Urothelium cell line (cell line): ENCODE data around the gene SYT2.
"Not testable (repeated sequence)": the region's sequence is repeated elsewhere in the genome, so short reads cannot be mapped to it uniquely, and the experiment has no call there.

Source experiments
- DNase-seq: peaks from one replicate; pipeline ENCODE4 v3.0.0; 2011; ENCODE audit warnings: low spot score, mixed read lengths
- FAIRE-seq: peaks from 2 replicates; lab custom pipeline; 2011; peaks lifted over from hg19 to GRCh38; lab: Jason Lieb, UNC

SYT2 gene

DNA sequence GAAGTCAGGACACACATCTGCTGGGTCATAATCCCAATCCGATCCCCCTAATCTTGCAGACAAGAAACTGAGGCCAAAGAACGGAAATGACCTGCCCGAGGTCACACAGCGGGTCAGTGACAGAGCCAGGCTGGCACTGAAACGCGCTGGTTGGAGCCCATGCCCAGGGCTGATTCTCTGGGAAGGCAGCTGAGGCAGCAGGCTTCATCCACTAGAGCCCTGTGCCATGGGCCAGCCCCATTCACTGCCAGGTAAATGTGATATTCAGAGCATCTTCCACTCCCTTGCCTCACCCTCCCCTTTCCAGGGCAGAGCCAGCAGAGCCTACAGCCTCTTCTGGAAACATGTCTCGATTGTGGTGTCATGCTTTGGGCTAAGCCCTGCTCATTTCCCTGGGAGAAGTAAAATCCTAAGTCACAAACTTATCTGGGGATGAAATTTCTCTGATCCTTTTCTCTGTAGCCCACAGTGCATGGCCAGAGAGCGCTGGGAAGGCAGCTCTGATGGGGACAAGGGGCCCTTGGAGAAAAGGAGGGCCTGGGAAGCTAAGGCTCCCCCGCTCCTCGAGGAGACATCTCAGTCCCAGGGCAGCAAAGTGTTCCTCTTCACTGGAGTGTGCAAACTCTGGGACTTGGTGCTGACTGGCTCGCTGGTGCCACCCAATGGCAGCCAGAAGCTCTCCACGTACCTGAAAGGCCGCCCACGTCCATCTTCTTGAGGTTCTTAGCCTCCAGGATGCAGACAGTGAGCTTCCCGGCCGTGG, 110.4 kb downstream of the SYT2 start:
- peak; percentile 80 for DNase-seq
- peak; percentile 42 for FAIRE-seq

DNA sequence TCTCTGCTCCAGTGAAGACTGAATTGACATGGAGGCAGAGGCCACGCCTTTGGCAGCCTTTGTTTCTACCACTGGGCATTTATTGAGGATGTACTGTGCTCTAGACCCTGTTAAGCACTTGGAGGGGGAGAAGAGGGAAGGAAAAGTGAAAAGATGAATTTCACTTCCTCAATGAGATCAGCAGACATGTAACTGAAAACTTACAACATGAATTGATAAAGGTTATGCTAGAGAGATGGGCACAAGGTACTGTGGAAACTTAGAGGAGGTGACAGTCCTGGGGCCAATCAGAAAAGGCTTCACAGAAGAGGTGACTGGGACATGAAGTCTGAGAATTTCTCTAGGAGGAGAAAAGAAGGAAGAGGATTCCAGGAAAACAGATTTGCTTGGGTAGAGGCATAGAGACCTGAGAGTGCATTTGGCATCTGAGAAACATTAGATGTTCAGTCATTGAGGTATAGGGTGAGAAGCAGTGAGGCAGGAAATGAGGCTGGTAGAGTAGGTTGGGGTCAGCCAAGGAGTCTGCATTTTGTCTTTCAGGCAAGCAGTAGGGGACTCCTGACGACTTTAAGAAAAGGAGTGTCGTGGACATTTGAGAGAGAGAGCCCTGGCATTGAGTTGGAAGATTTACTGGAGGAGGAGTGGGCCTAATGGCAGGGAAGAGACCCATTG, 113.0 kb downstream of the SYT2 start:
- FAIRE-seq (no peak), DNase-seq (no peak)

DNA sequence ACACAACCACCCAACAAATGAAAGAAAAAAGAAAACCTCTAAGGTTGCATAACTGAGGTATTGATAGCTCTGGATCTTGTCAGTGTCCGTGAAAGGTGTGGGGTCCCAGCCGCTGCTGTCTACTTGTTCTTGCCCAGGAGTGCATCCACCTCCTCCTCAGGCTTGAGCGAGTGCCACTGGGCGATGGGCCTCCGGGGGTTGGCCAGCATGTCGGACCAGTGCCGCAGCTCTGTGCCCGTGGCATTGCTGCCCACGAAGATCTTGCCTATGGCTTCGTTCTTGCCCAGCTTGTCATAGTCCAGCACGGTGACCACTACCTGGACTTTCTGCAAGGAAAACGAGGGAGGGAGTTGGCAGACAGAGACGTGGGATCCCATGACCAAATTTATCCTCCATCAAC, 113.6 kb downstream of the SYT2 start:
- no peak for FAIRE-seq
- no peak for DNase-seq

DNA sequence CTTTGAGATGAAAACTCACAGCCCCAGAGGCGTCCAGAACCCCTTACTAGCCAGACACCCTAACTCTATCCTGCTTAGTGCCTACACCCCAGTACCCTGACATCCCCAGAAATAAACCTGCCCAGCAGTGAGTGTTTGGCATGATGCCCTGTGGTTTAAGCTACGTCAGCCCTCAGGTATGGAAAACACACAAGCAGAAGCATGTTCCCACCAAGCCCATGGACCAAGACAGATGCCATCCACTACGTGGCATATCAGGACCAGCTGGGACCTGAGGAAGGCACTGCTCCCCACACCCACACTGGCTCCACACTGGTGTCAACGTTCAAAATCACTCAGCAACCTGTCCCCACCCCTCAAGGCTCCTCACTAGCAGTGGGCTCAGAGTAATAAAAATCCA, 116.4 kb downstream of the SYT2 start:
- FAIRE-seq, result peak; percentile 90
- peak; percentile 75 for DNase-seq

DNA sequence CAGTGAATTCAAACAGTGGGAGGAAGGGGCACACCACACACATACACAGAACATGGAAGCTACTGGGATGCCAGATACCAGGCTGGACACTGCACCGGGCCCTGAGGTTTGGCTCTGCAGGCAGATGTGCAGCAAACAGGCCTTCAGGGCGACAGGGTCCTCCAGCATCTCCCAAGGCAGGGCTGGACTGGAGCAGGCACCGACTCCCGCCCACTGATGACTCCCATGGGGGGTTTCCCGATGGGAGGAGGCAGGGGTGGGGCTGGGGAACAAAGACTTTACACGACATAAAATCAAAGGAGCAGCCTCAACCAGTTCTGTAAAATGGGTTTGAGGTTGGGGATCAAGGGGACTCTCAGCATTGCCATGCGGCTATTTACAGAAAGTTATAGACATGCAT, 118.1 kb downstream of the SYT2 start:
- DNase-seq (no peak), FAIRE-seq (no peak)

DNA sequence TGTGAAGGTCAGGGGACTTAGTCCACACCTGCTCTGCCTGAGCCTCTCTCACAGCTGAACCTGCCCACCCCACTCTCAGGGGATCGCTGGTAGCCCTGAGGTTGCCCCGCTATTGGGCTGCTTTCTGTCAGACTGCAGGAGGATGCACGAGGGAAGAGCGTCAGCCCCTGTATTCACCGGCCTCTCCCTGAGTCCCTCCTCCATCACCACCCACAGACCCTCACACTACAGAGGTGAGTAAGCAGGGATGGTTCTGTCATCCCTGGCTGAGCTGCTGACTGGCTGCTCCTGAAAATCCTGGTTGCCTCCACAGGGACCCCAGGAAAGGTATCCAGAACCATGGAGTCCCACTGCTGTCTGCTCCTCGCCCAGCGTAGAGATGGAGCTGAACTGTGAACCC, 118.7 kb downstream of the SYT2 start:
- no peak for FAIRE-seq
- no peak for DNase-seq

DNA sequence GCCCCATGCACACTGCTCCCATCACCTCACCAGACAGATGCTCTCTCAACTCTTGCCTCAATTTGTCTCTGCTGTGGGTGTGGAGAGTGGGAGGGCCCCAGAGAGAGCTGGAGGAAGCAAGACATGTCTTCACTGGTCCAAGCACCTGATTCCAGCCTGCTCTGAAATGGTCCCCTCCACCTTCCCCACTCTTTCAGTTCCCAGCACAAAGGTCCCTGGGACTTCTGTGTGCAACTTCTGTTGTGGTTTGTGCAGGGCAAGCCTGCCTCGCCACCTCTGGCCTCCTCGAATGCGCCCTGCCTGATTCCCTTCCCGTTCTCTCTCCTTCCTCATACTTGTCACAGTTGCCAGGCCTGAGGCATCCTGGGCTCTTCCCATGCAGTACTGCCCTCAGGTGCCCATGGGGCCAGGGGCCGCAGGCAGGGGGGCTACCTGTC, 119.3 kb downstream of the SYT2 start:
- DNase-seq (no peak), FAIRE-seq (no peak)

DNA sequence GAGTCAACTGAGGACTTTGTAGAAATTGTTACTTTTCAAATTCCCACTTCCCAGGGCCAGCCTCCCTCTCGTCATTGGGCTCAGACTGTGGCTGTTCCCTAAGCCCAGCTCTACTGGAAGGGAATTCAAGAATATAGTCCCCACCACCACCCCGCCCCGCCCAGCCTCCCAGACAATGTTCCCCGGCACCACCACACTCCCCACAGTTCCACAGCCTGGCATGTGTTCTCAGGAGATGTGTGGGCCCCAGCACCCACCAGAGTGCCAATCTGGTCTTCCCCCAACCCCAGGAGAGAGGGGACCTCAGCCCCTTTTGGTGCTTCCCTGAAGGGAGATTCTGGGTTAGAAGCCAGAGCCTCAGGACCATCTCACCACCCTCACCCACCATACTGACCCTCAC, 120.1 kb downstream of the SYT2 start:
- DNase-seq (no peak), FAIRE-seq (no peak)

DNA sequence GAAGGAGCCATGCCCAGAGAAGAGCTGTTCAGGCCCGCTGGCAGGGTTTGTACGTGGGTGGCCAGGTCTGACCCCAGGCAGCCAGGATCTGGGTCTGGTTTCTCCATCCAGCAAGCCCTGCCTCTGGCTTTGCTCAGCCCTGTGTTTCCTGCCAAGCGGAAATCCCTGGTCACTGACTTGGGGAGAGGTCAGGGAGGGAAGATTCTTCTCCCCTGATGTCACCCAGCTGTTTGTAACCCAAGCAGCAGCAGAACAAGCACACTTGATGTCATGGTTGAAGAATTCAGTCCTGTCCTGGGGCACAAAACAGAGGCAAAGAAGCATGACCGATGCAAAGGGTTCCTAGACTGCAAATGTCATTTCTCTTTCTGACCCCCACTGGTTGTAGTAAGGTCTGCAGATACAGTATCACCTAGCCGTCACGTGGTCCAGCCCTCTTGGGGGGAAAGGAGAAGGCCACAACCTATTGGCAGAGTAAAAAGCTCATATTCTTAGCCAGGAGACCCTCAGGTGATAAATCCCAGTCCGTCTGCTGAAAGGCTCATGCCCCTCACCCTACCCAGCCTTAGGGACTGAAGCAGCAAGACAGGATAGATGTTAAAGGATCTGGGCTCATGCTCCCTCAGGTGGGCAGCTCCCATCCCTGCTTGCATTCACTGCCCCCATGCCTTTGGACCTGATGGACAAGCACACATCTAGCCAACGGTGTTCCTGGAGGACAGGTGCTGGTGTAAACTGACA, 120.9 kb downstream of the SYT2 start:
- peak; percentile 58 for FAIRE-seq
- peak; percentile 93 for DNase-seq

DNA sequence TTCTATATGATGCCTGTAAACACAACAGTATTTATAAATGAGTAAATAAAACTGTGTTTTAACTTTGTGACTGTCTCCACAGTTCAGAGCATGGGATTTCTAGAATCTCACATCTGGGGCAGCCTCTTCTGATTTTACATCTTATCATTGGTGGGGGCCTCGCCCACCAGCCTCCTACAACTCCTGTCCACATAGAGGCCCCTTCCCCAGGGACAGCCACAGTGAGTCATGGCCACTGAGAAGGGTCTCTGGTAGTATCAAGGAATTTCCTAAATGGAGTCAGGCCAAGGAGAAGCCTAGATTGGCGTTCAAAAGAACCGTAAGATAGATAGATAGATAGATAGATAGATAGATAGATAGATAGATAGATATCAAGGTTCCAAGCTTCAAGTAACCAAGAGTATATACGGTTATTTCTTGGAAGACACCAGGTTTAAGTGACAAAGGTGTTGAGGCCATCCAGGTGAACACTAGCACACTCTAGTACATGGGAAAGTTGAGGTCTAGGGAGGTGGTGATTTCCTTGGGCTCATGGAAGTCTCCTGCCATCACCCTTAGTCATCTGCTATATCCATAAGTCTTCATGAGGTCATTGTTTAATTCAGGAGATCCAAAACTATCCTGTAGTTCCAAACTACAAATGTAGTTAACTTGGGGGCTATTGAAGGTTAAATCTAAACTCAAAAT, 121.6 kb downstream of the SYT2 start:
- DNase-seq, result no peak
- FAIRE-seq, result no peak

DNA sequence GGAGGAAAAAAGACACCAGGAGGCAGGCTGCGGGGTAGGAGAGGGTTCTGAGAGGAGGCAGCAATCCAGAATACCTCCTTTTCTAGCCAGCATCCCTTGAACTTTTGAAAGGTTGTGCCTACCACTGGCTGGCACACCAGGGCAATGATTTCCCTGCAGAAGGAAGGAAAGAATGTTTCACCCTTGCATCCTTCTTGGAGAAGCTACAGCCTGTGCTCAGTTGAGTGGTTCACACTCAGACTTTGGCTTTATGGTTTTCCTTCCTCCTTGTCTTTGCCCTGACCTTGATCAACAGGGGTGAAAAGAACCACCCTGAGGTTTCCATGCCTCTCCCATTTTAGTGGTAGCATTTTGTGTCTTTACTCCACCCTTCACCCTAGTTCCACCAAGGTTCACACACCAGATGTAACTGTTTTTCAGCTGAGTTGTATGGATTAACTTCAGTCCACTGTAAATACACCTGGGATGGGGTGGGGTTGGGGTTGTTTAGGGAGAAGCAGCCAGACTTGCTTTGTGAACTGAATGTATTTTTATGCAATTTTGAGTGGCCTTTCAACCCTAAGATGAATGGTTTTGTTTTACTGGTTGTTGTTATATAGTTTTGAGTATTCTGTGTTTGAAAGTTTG, 122.3 kb downstream of the SYT2 start:
- no peak for FAIRE-seq

DNA sequence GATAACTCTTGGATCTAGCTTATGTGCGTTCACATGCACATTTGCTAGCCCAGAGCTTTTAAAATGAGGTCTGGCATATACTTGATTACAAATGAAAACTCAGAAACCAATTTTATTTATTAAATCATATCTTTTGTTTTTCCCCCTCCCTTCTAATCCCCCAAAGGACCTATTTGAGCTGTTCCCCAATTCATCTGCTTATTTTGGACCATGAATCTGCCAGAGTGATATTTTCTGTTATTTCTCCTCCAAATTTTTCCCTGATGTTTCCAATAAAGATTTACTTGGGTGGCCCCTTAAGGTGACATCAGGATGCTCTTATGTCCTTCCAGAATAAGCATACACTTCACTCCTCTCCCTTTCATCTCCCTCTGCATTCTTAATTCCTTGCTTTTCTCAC, 123.4 kb downstream of the SYT2 start:
- FAIRE-seq (no peak), DNase-seq (no peak)

More for the DNA sequence above, 122.3 kb downstream of the SYT2 start:
- no peak for DNase-seq

DNA sequence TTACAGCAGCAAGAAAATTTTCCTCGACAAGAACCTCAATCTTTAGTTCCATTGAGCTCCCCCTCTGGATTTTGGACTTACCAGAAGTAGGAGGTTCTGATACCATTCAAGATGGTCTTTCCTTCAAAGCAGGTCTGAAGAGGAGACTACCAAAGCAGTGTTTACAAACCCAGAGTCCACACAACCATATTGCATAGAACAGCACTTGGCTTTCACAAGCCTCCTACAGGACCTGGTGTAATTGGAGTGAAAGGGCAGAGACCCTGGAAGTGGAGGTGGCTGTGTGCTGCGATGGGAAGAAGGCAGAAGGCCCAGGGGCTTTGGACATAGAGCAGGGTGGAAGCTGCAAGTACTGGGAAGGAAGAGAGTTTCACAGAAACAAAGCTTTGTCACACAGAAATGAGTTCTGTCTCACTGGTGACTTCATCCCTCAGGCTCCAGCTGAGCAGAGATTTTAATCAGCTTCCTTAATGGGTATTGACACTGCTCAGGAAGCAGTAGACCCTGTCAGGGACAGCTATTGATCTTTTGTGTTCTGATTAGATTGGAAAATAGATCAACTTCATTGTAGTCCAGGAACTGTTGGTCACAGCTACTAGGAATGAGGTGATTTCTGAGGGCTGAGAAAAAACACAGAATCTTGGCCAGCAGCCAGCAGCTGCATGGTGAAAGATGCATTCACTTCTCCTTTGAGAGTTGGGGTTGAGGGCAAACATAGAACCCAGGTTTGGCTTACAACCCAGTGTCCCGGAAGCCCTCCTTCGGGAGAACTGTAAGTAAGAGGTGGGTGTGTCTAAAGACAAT, 124.0 kb downstream of the SYT2 start:
- DNase-seq, result no peak
- FAIRE-seq, result no peak

DNA sequence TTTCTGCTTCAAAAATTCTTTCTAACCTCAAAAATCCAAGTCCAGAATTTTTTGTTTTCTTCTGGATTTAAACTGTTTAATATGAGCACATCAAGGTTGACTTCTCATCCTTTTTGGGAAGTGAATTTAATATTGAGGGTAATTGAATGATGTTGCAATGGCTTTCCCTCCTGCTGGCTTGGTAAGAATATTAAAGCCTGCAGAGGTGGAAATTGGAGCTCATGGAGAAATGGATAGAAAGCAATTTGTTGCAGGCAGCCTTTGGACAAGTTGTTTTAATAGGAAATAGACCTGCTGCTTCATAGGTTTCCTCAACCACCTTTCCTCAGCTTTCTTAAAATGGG, 124.7 kb downstream of the SYT2 start:
- DNase-seq (no peak), FAIRE-seq (no peak)

DNA sequence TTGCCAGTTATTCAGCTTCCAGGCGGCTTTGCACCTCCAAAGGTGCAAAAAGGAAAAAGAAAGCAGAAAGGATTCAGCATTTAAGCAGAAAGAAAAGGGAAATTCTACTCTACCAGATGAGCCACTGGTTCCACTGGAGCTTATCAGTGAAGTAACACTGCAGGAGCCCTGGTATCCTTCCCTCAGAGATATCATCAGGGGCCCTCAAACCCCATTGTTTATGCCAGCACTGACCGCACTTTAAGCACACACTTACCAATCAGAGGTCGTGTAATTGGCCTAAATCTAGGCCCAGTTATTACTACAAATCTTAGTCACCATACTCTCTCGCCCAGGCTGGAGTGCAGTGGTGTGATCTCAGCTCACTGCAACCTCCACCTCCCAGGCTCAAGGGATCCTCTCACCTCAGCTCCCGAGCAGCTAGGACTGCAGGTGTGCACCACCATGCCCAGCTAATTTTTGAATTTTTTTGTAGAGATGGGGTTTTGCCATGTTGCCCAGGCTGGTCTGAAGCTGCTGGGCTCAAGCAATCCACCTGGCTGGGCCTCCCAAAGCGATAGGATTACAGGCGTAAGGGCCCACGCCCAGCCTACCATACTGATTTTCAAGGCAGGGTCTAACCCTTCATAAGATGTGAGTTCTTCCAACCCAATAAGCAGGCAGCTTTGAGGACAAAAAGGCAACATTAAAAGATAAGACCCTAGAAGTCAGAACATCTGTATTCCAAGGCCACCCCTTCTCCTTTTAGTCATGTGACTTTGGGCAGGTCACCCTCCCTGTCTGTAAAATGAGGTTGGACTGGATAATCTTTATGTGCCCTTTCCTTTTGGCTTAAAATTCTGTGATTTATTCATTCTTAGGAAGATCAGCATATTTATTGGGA, 125.3 kb downstream of the SYT2 start:
- DNase-seq (no peak), FAIRE-seq (no peak)

DNA sequence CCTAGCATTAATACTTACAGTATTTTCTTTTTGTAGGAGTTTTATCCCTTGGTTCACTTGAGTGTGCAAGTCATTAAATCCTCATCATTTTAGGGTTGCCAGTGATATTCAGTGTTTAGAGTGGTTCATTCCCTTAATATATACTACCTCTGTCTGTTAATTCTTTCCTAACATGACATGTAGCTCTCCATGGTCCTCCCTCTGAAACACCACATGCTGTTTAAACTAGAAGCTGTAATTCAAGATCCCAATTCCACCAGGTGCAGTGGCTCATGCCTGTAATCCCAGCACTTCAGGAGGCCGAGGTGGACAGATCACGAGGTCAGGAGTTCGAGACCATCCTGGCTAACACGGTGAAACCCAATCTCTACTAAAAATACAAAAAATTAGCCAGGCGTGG, 127.9 kb downstream of the SYT2 start:
- not testable (repeated sequence) for FAIRE-seq

DNA sequence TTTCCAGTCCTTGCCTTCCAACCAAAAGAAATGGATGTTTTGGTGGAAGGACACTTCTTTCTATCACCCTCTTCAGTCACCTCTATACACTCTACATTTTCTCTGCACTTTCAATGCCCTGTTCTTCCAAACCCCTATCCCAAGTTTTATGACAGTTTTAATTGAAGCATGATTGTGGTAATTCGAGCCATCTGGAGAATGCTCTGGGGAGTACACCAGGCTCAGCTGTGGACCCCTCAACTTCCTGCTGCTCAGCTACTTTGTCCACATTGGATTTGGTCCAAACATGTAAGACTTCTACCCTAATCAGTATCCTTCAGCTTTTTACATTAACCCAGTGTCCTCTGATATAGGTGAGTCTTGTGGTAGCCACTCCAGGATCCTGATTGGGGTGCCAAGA, 129.6 kb downstream of the SYT2 start:
- DNase-seq (no peak), FAIRE-seq (no peak)

More for the DNA sequence above, 127.9 kb downstream of the SYT2 start:
- not testable (repeated sequence) for DNase-seq

DNA sequence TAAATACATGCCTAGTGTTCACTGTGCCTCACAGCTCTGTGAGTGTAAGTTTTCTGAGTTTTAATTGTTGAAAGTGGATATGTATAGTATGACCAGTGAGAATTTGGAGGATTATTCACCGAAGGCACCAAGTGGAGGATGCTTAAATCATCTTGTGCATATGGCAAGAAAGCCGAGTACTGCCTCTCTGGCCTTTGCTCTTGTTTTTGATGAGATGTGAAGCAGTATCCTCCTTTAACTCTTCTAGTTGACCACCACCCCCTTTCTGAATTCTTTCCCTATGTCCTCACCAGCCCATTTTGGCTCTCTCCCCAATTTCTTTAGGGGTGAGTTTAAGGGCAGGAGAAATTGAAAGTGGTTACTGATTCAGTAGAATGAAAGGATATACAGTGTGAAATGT, 130.4 kb downstream of the SYT2 start:
- FAIRE-seq (no peak), DNase-seq (no peak)

DNA sequence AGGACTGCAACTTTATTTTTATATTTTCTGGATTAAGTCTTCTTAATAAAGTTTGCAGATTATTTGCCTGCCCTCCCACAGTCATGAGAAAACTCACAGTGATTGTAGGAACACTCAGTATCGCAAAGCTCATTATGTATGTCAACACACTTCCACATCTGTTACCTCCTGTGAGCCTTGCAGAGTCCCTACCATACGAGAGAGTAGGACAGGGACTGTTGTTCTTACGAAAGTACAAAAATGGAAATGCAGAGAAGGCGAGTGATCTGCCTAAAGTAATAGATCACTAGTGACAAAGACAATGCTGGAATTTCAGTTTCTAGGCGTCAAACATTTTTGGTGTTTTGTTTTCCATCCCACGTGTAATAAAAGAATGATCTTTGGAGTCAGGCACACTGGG, 131.7 kb downstream of the SYT2 start:
- DNase-seq (no peak), FAIRE-seq (no peak)
